ENCODE results near the gene ATP1A2.
"Not testable (repeated sequence)": the region's sequence is repeated elsewhere in the genome, so short reads cannot be mapped to it uniquely, and the experiment has no call there.

Gene ATP1A2

DNA sequence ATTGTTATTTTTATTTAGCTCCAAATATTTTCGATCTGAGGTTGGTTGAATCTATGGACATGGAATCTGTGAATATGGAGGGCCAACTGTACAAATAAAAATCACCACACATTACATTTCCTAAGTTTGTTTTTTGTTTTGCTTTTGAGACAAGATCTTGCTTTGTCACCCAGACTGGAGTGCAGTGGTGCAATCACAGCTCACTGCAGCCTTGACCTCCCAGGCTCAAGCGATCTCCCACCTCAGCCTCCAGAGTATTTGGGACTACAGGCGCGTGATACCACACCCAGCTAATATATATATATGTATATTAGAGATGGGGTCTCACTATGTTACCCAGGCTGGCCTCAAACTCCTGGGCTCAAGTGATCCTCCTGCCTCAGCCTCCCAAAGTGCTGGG is 10.8 kb downstream of the ATP1A2 start:
- not testable (repeated sequence) for FAIRE-seq

DNA sequence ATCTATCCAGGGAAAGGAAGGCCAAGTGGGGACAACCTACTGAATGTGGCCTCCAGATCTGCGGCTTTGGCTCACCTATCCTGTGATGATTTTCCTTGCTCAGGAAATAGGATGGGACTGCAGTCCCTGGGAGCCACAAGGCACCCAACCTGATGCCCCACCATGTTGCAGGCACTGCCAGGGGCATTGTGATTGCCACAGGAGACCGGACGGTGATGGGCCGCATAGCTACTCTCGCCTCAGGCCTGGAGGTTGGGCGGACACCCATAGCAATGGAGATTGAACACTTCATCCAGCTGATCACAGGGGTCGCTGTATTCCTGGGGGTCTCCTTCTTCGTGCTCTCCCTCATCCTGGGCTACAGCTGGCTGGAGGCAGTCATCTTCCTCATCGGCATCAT is 11.8 kb downstream of the ATP1A2 start:
- FAIRE-seq: no peak

DNA sequence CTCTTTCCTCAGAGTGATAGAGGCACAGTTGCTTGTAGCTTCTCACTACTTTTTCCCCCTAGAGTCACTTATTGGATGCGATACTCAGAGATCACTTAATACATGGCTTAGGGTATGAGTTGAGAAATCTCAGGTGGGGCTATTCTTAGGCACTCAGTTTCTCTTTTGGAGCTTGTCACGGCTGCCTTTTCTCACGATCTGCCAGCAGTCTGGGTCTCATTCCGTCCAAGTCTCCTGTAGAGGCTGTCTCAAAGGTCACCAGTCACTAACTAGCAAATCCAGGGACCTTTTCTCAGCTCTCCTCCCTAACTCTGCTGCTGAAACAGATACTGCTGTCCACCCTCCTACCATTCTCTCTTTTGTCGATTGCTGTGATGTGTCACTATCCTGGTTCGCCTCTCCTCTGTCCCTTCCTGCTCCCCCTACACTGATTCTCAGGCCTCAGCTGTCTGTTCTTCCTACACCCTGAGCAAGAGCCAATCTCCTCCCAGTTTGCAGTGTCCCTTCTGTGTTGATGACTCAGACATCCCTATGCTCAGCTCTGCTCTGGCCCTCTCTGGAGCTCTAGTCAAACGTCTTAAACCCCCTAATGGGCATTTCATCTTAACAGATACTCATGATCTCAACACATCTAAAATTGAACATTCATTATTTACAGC is 12.4 kb downstream of the ATP1A2 start:
- no peak for FAIRE-seq

DNA sequence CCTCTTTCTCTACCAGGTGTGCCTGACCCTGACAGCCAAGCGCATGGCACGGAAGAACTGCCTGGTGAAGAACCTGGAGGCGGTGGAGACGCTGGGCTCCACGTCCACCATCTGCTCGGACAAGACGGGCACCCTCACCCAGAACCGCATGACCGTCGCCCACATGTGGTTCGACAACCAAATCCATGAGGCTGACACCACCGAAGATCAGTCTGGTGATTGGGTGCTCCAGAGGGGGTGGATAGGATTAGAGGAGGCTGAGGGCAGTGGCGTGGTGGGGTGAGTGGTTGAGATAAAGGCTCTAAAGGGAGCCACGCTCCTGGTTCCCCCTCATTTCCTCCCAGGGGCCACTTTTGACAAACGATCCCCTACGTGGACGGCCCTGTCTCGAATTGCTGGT is 13.1 kb downstream of the ATP1A2 start:
- no peak for FAIRE-seq

DNA sequence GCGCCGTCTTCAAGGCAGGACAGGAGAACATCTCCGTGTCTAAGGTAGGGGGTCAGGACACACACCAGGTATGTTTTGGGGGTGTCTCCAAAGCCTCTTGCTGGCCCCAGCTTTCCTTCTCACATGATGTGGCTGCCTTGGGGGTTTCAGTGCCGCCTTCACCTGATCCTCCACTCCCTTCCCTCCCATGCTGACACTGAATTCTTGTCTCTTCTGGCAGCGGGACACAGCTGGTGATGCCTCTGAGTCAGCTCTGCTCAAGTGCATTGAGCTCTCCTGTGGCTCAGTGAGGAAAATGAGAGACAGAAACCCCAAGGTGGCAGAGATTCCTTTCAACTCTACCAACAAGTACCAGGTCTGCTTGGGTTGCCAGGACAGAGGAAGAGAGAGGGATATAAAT is 13.5 kb downstream of the ATP1A2 start:
- no peak for FAIRE-seq

DNA sequence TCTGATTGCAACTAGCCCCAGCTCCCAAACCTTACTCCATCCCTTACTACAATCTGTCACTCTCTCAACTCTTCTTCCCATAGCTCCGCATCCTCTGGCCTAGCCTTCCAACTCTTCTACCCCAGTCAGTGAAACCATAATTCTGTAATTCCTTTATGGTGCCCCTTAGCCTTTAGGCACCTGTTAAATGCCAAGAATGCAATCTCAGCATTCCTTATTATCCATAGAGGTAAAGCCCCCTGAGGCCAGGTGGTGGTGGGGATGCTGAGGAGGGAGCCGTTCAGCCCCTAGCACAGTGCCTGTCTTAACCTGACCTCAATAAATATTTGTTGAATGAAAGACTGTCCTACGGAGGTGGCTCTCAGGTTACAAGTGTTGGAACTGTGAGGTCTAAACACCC is 14.0 kb downstream of the ATP1A2 start:
- no peak for FAIRE-seq

DNA sequence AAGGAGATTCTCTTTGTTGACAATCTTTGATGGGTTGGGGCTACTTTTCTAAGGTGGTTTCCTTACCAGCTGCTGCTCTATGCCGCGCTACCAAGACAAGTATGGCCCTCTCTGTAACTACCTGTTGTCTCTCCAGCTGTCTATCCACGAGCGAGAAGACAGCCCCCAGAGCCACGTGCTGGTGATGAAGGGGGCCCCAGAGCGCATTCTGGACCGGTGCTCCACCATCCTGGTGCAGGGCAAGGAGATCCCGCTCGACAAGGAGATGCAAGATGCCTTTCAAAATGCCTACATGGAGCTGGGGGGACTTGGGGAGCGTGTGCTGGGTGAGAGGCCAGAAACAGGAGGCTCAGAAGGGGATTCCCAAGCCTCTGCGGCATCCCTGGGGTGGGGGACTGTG is 14.4 kb downstream of the ATP1A2 start:
- FAIRE-seq: no peak

DNA sequence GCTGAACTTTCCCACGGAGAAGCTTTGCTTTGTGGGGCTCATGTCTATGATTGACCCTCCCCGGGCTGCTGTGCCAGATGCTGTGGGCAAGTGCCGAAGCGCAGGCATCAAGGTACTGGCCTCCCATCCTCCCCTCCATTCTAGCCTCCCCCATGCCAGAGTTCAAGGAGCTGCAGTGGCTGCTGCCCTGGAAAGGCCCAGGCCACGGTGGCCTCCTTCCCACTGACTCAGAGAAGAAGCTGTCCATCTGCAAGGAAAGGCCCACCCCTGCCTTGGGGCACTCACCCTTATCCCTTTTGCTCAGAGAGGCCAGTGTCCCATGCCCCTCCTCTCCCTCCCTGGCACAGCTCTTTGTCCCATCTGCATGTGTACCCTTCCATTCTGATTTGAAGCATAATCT is 14.9 kb downstream of the ATP1A2 start:
- no peak for FAIRE-seq

DNA sequence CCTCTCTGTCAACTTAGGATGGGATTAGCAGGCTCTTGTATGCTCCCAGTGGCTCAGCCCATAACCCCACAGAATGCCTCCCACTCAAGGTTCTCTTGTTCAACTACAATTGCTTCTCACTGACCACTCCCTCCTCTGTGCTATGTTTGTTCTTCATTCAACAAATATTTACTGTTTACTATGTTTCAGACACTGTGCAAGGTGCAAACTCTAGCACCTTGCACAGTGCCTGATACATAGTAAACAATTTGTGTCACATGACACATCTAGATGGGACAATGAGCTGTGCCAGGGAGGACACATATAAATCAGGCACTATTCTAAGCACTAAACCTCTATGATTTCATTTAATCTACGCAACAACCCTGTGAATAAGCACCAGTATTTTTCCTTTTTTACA is 15.4 kb downstream of the ATP1A2 start:
- FAIRE-seq: no peak

DNA sequence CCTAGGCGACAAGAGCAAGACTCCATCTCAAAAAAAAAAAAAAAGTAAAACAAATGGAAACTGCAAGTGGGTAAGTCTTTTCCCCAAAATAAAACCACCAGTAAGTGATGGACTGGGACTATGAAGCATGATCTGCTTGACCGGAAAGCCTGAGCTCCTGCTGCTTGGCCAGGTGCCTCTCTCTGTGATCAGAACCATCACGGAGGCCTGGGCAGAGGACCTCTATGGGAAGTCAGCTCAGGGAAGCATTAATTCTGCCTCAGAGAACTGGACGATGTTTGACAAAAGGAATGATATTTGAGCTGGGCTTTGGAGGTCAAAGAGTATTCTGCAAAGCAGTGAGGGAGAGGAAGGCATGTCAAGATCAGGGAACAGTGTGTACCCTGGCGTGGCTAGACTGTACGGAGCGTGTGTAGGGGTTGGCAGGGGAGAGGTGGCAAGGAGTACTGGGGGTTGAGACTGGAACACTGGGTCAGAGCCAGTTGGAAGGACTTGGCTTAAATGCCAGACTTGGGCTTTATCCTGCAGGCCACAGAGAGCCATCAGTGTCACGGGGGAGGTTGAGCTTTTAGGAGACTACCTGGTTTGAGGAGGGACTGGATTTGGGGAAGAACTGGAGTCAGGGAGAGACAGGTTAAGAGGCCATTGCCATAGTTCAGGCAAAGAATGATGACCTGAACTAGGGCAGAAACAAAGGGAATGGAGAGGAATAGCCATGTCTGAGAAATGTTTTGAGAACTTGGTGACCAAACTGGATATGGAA is 16.4 kb downstream of the ATP1A2 start:
- FAIRE-seq: no peak

DNA sequence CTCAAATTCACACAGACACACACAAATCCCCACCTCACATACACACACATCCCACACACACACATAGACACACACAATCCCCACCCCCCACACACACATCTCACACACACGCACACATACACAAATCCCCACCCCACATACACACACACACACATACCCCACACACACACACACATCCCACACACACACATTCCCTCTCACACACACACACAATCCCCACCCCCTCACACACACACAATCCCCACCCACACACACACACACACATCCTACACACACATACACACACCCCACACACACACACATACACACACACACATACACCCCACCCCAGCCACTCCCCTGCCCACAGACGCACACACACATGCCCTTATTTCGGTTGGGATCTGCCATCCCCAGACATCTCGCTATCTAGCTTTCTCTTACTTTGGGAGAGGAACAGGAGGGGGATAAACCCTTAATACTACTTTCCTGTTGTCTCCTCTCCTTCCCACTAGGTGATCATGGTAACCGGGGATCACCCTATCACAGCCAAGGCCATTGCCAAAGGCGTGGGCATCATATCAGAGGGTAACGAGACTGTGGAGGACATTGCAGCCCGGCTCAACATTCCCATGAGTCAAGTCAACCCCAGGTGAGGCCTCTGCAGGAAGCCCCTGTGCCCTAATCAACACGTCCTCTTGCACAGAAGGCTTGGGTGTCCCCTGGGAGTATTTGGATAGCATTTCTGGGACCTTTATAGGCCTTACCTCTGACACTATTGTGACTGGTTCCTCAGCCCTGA is 18.6 kb downstream of the ATP1A2 start:
- no peak for FAIRE-seq

DNA sequence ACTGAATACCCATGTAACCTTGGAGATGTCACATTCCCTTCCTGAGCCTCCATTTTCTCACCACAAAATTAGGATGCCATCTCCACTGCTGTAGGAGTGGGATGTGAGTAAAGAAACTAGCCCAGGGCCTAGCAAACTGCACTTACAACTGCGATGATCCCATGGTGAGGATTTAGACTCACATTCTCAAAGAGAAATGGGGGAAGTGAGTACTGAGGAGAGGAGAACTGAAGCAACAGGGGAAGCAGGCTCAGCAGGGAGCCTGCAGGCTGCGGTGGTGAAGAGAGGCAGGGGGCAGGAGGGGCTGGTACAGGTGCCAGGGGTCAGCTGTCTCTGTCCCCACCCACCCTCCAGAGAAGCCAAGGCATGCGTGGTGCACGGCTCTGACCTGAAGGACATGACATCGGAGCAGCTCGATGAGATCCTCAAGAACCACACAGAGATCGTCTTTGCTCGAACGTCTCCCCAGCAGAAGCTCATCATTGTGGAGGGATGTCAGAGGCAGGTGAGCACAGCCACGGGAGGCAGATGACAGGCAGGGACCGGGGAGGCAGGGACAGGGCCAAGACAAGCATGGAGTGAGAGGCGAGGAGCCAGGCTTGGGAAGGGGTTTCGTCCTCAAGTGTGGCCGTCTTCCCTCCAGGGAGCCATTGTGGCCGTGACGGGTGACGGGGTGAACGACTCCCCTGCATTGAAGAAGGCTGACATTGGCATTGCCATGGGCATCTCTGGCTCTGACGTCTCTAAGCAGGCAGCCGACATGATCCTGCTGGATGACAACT is 19.4 kb downstream of the ATP1A2 start:
- no peak for FAIRE-seq

DNA sequence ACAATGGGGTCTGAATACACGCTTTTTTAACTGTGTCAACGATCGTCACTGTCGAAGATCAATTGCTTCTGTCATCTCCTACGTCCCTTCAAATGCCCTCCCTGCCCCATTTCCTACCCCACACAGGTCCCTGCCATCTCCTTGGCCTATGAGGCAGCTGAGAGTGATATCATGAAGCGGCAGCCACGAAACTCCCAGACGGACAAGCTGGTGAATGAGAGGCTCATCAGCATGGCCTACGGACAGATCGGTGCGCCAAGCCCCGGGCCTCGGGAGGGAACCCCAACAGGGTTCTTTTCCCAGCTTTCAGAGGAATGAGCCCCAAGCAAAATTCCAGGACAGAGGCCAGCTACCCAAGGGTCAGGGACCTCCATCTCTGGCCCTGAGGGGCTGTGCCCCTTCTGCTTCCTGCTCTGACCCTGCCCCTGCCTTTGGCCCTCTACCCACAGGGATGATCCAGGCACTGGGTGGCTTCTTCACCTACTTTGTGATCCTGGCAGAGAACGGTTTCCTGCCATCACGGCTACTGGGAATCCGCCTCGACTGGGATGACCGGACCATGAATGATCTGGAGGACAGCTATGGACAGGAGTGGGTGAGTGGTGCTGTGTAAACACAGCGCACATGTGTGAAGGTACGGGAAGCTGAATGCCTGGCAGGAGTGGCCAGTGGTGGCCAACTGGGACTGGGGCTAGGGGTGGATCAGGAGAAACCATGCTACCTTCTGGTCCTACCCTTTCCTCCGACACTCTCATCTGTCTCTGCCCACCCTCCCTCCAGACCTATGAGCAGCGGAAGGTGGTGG is 20.8 kb downstream of the ATP1A2 start:
- FAIRE-seq: no peak

DNA sequence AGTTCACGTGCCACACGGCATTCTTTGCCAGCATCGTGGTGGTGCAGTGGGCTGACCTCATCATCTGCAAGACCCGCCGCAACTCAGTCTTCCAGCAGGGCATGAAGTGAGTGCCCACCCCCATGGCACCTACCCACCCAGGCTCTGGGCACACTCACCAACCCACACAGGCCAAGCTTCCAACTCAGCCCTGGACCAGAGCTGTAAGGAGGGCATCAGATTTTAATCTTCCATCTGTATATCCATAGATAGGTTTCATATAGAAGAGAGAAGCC is 21.3 kb downstream of the ATP1A2 start:
- no peak for FAIRE-seq

DNA sequence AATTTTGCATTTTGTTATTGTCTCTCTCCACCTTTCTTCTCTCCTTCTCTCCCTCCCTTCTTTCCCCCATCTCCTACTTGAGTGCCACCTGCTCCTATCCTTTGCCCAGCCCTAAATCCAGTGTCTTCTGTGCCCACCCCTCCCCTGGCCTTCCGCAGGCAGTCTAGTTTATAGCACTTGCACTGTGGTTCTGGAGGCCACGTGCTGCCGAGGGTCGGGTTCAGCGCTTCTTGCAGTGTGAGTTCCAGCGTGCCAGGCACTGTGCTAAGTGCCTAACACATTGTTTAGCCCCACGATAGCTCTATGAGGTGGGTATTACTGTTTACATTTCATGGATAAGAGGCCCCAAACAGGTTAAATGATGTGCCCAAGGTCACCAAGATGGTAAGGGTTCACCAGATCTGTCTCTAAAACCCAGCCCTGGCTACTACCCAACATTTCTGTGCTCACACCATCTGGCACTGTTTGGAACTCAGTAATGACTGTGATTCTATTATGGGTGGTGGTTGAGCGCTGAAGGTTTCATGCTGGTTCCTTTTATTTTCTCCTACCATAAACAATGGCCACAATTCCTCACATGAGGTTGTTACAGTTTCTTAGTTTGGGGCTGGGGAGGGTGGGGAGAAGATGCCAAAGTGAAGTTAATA is 21.8 kb downstream of the ATP1A2 start:
- no peak for FAIRE-seq

DNA sequence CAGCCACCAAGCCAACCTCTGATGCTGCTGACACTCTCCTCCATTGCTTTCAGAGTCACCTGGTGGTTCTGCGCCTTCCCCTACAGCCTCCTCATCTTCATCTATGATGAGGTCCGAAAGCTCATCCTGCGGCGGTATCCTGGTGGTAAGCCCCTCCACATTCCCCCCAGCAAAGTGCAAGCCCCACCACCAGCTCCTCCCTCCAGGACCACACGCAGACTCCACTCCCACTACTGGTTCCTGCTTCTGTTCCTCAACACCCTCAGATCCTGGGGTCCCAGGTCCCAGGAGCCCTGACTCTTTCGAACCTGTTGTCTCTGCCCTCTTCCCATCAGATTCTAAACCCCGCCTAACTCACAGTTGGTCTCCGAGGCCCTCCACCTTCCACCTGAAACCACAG is 24.3 kb downstream of the ATP1A2 start:
- FAIRE-seq: no peak

DNA sequence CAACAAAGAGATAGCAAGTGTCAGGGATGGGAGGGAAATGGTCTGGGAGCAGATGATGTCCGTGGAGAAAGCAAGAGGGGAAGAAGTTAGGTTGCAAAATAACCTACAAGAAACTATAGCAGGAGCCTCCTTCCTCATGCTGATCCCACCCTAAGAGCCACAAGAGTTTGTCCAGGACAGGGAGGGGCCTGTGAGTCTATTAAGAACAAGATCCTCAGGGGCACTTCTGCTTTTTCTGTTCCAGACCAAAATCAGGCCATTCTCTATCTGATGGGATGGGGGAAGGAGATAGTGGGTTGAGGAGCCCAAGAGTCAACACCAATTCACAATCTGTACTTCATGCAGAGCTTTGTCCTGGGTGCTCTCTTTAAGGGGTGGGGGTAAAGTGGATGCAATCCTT is 28.1 kb downstream of the ATP1A2 start:
- no peak for FAIRE-seq

DNA sequence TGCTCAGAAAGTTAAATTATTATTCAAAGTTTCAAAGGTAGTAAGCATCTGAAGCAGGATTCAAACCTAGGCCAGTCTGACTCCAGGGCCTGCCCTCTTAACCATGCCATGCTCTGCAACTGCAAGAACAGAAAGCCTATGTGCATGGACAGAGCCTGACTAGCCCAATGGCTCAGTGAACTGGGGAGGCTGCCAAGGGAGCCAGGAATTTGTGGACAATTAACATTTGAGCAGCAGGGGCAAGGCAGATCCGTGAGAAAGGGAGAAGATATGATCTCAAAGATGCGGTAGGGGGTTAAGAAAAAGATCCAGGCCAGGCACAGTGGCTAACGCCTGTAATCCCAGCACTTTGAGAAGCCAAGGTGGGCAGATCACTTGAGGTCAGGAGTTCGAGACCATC is 29.4 kb downstream of the ATP1A2 start:
- no peak for FAIRE-seq

DNA sequence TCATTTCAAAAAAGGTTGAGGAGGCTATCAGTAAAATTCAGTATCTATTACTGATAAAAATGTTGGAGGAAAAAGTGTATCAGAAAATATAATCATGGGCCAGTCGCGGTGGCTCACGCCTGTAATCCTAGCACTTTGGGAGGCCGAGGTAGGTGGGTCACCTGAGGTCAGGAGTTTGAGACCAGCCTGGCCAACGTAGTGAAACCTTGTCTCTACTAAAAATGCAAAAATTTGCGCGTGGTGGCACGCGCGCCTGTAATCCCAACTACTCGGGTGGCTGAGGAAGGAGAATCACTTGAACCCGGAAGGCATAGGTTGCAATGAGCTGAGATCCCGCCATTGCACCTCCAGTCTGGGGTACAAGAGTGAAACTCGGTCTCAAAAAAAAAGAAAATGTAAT is 30.5 kb downstream of the ATP1A2 start:
- FAIRE-seq: no peak

DNA sequence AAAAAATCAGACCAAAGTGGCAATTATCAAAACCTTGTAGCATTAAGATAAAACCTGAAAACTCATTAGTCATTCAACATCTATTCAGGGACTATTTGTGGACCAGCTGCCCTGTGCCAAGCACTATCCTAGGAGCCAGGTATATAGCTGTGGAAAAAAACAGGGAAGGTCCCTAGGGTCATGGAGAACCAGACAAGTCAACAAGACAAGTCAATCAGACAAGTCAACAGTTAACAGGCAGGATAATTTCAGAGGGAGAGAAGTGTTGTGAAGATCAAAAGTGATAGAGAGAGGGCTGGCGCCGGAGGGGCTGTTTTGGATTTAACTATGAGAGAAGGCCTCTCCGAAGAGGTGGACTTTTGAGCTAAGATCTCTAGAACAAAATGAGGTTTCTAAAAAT is 32.6 kb downstream of the ATP1A2 start:
- FAIRE-seq: no peak

DNA sequence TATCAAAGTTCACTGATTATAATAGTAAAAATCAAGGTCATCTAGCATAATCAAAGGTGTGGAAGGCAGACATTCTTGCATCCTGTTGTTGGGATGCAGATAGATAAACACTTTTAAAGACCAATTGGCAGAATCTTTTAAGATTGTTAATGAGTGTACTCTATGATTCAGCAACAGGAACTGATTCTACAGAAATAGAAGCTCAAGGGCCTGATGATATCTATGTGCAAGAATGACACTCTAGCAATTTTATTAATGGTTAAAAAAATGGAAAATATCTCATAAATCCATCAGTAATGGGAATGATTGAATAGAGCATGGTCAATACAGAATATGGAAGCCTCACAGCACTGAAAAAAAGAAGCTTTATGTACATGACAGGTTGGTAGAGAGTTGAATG is 33.7 kb downstream of the ATP1A2 start:
- FAIRE-seq: no peak

DNA sequence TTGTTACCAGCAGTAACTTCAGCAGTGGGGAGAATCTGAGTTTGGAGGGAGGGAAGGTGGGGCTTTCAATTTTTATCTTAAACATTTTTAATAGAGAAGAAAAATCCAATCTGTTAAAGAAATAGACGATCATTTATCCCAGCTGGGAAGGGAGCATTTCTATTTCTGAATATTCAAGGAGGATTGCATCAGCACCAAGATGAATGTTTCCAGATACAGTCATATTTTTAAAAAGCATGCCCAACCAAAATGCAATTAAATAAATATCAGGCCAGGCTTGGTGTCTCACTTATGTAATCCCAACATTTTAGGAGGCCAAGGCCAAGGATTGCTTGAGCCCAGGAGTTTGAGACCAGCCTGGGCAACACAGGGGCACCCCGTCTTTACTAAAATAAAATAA is 34.2 kb downstream of the ATP1A2 start:
- FAIRE-seq: no peak
